ENCODE results near the gene HPSE2.

HPSE2 gene

GRCh38 chr10:98910546-98910945 is 325.1 kb downstream of the HPSE2 start:
- TF ChIP-seq TAF1 (IDR thresholded peaks at IDR 0.05; ENCODE audit: borderline replicate concordance, insufficient read depth, low read length) (no peak), FOXP2 (optimal IDR thresholded peaks at IDR 0.05; ENCODE audit: borderline replicate concordance, extremely low read depth, extremely low read length, insufficient read depth) (no peak)

DNA sequence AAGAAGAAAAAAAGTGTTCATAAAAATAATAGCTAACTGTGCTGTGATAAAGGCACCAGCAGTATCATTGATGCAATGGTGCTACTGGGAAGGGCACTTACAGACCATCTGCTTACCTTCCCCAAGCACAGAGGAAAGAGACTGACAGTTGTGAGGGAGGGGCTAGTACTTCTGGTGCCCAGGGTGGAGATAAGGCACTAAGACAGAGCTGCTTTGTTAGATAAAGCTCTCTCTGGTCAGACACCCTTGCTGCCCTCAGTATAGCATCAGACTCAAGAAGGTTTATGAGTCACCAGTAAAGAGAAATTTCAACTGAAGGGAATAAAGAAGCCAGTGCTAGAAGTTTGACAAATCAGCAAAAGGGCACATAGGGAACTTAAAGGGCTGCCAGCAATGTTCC is 325.6 kb downstream of the HPSE2 start:
- TF ChIP-seq TAF1 (IDR thresholded peaks at IDR 0.05; ENCODE audit: borderline replicate concordance, insufficient read depth, low read length) (no peak), SIN3A (IDR thresholded peaks at IDR 0.05; ENCODE audit: borderline replicate concordance, insufficient read depth, low read length) (no peak), POLR2AphosphoS5 (IDR thresholded peaks at IDR 0.05; ENCODE audit: low read depth, low read length) (no peak), FOXP2 (optimal IDR thresholded peaks at IDR 0.05; ENCODE audit: borderline replicate concordance, extremely low read depth, extremely low read length, insufficient read depth) (no peak)
- TF ChIP-seq, protein P1, sequence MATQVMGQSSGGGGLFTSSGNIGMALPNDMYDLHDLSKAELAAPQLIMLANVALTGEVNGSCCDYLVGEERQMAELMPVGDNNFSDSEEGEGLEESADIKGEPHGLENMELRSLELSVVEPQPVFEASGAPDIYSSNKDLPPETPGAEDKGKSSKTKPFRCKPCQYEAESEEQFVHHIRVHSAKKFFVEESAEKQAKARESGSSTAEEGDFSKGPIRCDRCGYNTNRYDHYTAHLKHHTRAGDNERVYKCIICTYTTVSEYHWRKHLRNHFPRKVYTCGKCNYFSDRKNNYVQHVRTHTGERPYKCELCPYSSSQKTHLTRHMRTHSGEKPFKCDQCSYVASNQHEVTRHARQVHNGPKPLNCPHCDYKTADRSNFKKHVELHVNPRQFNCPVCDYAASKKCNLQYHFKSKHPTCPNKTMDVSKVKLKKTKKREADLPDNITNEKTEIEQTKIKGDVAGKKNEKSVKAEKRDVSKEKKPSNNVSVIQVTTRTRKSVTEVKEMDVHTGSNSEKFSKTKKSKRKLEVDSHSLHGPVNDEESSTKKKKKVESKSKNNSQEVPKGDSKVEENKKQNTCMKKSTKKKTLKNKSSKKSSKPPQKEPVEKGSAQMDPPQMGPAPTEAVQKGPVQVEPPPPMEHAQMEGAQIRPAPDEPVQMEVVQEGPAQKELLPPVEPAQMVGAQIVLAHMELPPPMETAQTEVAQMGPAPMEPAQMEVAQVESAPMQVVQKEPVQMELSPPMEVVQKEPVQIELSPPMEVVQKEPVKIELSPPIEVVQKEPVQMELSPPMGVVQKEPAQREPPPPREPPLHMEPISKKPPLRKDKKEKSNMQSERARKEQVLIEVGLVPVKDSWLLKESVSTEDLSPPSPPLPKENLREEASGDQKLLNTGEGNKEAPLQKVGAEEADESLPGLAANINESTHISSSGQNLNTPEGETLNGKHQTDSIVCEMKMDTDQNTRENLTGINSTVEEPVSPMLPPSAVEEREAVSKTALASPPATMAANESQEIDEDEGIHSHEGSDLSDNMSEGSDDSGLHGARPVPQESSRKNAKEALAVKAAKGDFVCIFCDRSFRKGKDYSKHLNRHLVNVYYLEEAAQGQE (IDR thresholded peaks at IDR 0.05; ENCODE audit: insufficient read depth in 1 of 2, low read depth in 2 of 2, low read length in 2 of 2), result no peak

DNA sequence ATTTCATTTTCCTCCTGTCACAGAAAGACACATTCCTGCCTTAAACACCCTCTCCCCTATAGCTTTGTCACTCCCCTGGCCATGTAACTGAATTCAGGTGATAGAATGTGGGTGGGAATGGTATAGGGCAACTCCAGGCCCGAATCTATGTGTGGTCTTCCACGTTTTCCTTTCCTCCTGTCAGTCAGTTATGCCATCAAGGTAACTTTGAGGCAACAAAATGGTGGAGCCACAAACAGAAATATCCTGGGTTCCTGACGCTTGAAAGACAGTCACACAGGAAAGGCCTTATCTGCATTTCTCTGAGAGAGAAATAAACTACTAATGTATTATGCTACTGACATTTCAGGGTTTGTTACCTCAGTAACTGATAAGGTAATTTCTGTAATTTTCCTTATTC is 326.8 kb downstream of the HPSE2 start:
- TF ChIP-seq SIN3A (IDR thresholded peaks at IDR 0.05; ENCODE audit: borderline replicate concordance, insufficient read depth, low read length) (no peak), POLR2AphosphoS5 (IDR thresholded peaks at IDR 0.05; ENCODE audit: low read depth, low read length) (no peak), TAF1 (IDR thresholded peaks at IDR 0.05; ENCODE audit: borderline replicate concordance, insufficient read depth, low read length) (no peak), FOXP2 (optimal IDR thresholded peaks at IDR 0.05; ENCODE audit: borderline replicate concordance, extremely low read depth, extremely low read length, insufficient read depth) (no peak)
- TF ChIP-seq, protein P1 (IDR thresholded peaks at IDR 0.05; ENCODE audit: insufficient read depth in 1 of 2, low read depth in 2 of 2, low read length in 2 of 2), result no peak

- no peak for TF ChIP-seq TAF1 (IDR thresholded peaks at IDR 0.05; ENCODE audit: borderline replicate concordance, insufficient read depth, low read length)
- TF ChIP-seq, protein P1 (IDR thresholded peaks at IDR 0.05; ENCODE audit: insufficient read depth in 1 of 2, low read depth in 2 of 2, low read length in 2 of 2), result no peak
- TF ChIP-seq POLR2AphosphoS5 (IDR thresholded peaks at IDR 0.05; ENCODE audit: low read depth, low read length), result no peak
- TF ChIP-seq FOXP2 (optimal IDR thresholded peaks at IDR 0.05; ENCODE audit: borderline replicate concordance, extremely low read depth, extremely low read length, insufficient read depth), result no peak
- TF ChIP-seq SIN3A (IDR thresholded peaks at IDR 0.05; ENCODE audit: borderline replicate concordance, insufficient read depth, low read length), result no peak
Measured at GRCh38 chr10:98901441-98902110, 334.1 kb downstream of the HPSE2 start.

DNA sequence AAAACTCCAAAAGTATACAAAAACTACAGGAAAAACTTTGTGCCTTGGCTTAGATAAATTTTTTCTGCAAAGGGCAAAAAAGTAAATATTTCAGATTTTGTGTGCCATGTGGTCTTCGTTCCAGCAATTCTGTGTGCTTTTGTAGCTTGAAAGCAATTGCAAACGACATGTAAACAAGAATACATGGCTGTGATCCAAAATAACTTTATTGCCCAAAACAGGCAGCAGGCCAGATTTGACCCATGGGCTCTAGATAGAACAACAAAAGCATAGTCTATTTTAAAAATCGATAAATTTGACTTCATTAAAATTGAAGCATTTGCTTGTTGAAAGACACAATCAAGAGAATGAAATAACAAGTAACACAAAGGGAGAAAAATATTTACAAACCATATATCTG is 336.6 kb downstream of the HPSE2 start:
- TF ChIP-seq TAF1 (IDR thresholded peaks at IDR 0.05; ENCODE audit: borderline replicate concordance, insufficient read depth, low read length) (no peak), POLR2AphosphoS5 (IDR thresholded peaks at IDR 0.05; ENCODE audit: low read depth, low read length) (no peak), SIN3A (IDR thresholded peaks at IDR 0.05; ENCODE audit: borderline replicate concordance, insufficient read depth, low read length) (no peak), FOXP2 (optimal IDR thresholded peaks at IDR 0.05; ENCODE audit: borderline replicate concordance, extremely low read depth, extremely low read length, insufficient read depth) (no peak)

GRCh38 chr10:98892523-98892922 is 343.1 kb downstream of the HPSE2 start:
- no peak for TF ChIP-seq SIN3A (IDR thresholded peaks at IDR 0.05; ENCODE audit: borderline replicate concordance, insufficient read depth, low read length)

Data from PFSK-1 (cell line).